Left ventricle myocardium inferior (tissue), 1 donor: ENCODE measurements around the gene SACM1L. TPM values are rescaled to one million over a fixed set of nuclear protein-coding genes. Genes with fewer than 3 reads are reported as not detected.

Source experiments
- DNase-seq: peaks from one replicate; pipeline ENCODE4 v3.0.0-alpha.2; 2020
- H3K27ac ChIP-seq: fragments of 200-600 bp; replicated peaks from 2 replicates; pipeline ENCODE4 v1.8.0; 2021
- H3K27me3 ChIP-seq: fragments of 200-600 bp; 2 replicates; pipeline ENCODE4 v1.8.0; 2021; ENCODE audit warnings: low read depth
- H3K36me3 ChIP-seq: fragments of 200-600 bp; 2 replicates; pipeline ENCODE4 v1.8.0; 2021
- H3K4me1 ChIP-seq: fragments of 200-600 bp; 2 replicates; pipeline ENCODE4 v1.8.0; 2021
- H3K4me3 ChIP-seq: fragments of 200-600 bp; 2 replicates; pipeline ENCODE4 v1.8.0; 2021; ENCODE audit warnings: mild to moderate bottlenecking, moderate library complexity
- H3K9me3 ChIP-seq: fragments of 200-600 bp; replicated peaks from 2 replicates; pipeline ENCODE4 v1.8.0; 2021
- CTCF ChIP-seq: fragments of 200-600 bp; IDR thresholded peaks from 2 replicates; pipeline ENCODE4 v1.8.0; 2021; ENCODE audit warnings: antibody characterized with exemption, mild to moderate bottlenecking, borderline replicate concordance
- intact Hi-C: fragments of 100-400 bp; cut with micrococcal nuclease; formaldehyde crosslinking; loops from one replicate; pipeline ENCODE4 v1.11.0; 2022
- total RNA-seq: library from RNA; stranded (reverse); fragmentation: NEBNext Ultra II Directional; extraction: Animal tissue kit (Norgen Biotek cat#: 25700); gene quantifications from one replicate; pipeline ENCODE4 v1.2.1, GENCODE V29; 2021
- donor health status: DM: no; HTN: yes; CAD: no; lungs with severe emphysema.

Gene SACM1L
- total RNA-seq, 1 donor from 2014 or later = 20.9 TPM

DNA sequence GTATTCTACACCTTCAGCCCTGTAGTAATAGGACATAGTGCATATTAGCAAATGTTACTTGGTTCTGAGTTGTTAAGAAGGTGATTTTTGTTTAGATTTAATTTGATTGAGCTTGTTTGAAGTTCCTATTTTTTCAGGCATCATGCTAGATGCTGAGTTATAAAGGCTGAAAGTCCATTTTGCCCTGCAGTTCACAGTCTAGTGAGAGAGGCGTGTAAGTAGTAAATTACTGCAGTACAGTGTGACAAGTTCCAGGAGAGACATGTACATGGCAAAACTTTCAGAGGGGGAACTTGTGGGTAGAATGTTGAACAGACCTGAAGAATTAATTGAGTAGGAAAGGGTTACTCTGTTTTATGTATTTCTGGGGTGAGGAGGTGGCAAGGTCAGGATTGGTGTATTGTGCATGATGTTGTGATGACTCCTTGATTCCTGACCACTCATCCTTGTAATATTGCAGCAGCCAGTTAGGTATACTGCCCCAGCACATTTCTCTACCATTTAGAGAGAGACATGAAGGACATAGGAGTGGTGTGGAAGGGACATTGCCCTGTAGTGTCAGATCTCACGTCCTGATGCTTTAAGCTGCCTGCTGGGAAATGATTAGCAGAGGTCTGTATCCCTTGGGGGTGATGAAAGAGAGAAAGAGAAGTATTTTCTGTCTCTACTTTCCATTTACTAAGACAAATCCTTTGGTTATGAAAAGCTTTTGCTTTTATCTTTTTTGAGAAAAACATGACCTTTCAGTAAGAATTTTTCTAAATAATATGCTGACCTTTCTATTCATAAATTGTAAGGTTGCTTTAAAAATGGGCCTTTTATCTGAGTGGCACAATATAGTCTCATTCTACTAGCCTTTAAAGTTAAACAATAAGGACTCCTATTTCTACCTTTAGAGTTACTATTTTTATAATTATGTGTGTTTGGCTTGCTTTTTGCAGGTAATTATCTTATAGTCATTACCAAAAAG lies 16.9 kb downstream of the SACM1L start:
- H3K27ac ChIP-seq = no peak overlapping the region
- peaks cover 76% of the 10 kb centered on the region for H3K36me3 ChIP-seq
- no peaks in the 10 kb centered on the region for H3K27me3 ChIP-seq
- H3K4me1 ChIP-seq = peaks cover 16% of the 10 kb centered on the region
- no peak for DNase-seq
- no peak overlapping the region for H3K4me3 ChIP-seq
- H3K9me3 ChIP-seq = no peaks in the 10 kb centered on the region
- intact Hi-C loops = no loop called here
- TF ChIP-seq CTCF = no peak

GRCh38 chr3:45711931-45712330 lies 22.7 kb downstream of the SACM1L start:
- DNase-seq = no peak
- no peak for TF ChIP-seq CTCF
- Histone ChIP-seq H3K27ac (no peak overlapping the region), H3K27me3 (no peaks in the 10 kb centered on the region), H3K4me1 (peaks cover 9% of the 10 kb centered on the region), H3K9me3 (no peaks in the 10 kb centered on the region), H3K4me3 (no peak overlapping the region), H3K36me3 (peaks cover 77% of the 10 kb centered on the region)
- intact Hi-C loops = no loop called here

DNA sequence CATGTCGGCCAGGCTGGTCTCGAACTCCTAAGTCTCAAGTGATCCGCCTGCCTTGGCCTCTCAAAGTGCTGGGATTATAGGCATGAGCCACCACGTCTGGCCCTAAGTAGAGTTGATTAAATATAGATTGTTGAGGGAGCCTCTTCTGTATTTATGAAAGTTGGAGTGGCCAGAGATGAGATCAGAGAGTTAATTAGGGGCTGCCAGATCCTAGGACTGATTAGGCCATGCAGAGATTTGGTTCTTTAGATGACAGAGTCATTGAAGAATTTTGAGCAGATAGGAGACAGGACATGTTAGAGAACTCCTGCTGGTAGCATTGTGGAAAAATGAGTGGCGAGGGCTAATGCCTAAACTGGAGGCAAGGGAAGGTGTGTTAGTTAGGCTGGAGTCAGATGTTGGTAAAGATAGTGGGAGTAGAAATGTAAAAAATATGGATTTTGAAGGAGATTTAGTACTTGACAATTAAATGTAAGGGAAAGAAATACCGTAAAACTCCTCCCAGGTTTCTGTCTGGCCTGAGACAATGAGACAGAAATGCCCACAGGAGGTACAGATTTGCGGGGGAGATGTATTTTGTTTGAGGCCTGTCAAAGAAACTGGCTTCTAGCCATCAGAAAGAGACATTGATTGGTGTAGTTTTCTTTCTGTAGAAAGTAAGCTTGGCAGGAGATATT lies 23.4 kb downstream of the SACM1L start:
- Histone ChIP-seq H3K27ac (no peak overlapping the region), H3K36me3 (peaks cover 74% of the 10 kb centered on the region), H3K4me3 (no peak overlapping the region), H3K4me1 (peaks cover 13% of the 10 kb centered on the region), H3K9me3 (no peaks in the 10 kb centered on the region), H3K27me3 (no peaks in the 10 kb centered on the region)
- no peak for DNase-seq
- no peak for TF ChIP-seq CTCF
- intact Hi-C loops = no loop called here

- intact Hi-C loops = no loop called here
- no peak for TF ChIP-seq CTCF
- DNase-seq = no peak
- H3K36me3 ChIP-seq = peaks cover 42% of the 10 kb centered on the region
- no peaks in the 10 kb centered on the region for H3K27me3 ChIP-seq
- peaks cover 24% of the 10 kb centered on the region for H3K4me1 ChIP-seq
- H3K9me3 ChIP-seq = no peaks in the 10 kb centered on the region
- no peak overlapping the region for H3K4me3 ChIP-seq
- peak overlapping the region; percentile 43 for H3K27ac ChIP-seq
These were observed 26.7 kb downstream of the SACM1L start for GRCh38 chr3:45715945-45716344.

GRCh38 chr3:45716790-45717336 lies 27.7 kb downstream of the SACM1L start:
- intact Hi-C loops = no loop called here
- H3K4me1 ChIP-seq = peaks cover 24% of the 10 kb centered on the region
- H3K4me3 ChIP-seq = no peak overlapping the region
- peak overlapping the region; percentile 43 for H3K27ac ChIP-seq
- no peak for DNase-seq
- H3K27me3 ChIP-seq = no peaks in the 10 kb centered on the region
- peaks cover 37% of the 10 kb centered on the region for H3K36me3 ChIP-seq
- no peak for TF ChIP-seq CTCF
- no peaks in the 10 kb centered on the region for H3K9me3 ChIP-seq
